NB4 (cell line): Measurements from ENCODE around the gene SS18L1.

Experiments
- DNase-seq: peaks from one replicate; pipeline ENCODE4 v3.0.0; 2010; ENCODE audit warnings: low read depth
- H3K4me3 ChIP-seq: one replicate; pipeline ENCODE4 v1.5.1; 2011; ENCODE audit warnings: mild to moderate bottlenecking, low read depth, low read length, moderate library complexity
- MYC ChIP-seq: IDR thresholded peaks from 2 replicates; pipeline ENCODE4 v1.6.1; 2011; ENCODE audit warnings: low read depth, low read length
- POLR2A ChIP-seq: IDR thresholded peaks from 2 replicates; pipeline ENCODE4 v1.6.1; 2011; ENCODE audit warnings: mild to moderate bottlenecking; ENCODE audit not compliant: insufficient read length; ENCODE audit errors: extremely low read depth
- TF ChIP-seq, protein P1 (sequence below): IDR thresholded peaks from one replicate; pipeline ENCODE4 v1.5.1; 2012; ENCODE audit warnings: low read depth, low read length
- TF ChIP-seq, protein P2 (sequence below): IDR thresholded peaks from 2 replicates; pipeline ENCODE4 v1.6.1; 2011; ENCODE audit warnings: low read depth, low read length

The SS18L1 gene

DNA sequence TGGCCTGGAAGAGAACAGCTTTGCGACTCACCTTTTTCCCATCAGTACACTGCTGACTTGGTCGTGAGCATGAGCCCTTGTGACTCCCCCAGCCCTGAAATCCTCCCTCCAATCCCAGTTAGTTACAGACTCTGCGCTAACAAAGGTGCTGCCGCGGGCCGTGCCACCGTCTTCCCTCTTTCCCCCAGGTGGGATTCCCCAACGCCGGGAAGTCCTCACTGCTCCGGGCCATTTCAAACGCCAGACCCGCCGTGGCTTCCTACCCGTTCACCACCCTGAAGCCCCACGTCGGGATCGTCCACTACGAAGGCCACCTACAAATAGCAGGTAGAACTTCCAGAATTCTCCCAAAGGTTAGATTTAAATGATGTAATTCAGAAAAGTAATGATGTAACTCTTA is 55.4 kb downstream of the SS18L1 start:
- H3K4me3 ChIP-seq = no peak overlapping the region
- TF ChIP-seq POLR2A (no peak), MYC (no peak)
- TF ChIP-seq, protein P1, sequence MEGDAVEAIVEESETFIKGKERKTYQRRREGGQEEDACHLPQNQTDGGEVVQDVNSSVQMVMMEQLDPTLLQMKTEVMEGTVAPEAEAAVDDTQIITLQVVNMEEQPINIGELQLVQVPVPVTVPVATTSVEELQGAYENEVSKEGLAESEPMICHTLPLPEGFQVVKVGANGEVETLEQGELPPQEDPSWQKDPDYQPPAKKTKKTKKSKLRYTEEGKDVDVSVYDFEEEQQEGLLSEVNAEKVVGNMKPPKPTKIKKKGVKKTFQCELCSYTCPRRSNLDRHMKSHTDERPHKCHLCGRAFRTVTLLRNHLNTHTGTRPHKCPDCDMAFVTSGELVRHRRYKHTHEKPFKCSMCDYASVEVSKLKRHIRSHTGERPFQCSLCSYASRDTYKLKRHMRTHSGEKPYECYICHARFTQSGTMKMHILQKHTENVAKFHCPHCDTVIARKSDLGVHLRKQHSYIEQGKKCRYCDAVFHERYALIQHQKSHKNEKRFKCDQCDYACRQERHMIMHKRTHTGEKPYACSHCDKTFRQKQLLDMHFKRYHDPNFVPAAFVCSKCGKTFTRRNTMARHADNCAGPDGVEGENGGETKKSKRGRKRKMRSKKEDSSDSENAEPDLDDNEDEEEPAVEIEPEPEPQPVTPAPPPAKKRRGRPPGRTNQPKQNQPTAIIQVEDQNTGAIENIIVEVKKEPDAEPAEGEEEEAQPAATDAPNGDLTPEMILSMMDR = no peak
- TF ChIP-seq, protein P2, sequence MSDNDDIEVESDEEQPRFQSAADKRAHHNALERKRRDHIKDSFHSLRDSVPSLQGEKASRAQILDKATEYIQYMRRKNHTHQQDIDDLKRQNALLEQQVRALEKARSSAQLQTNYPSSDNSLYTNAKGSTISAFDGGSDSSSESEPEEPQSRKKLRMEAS = no peak
- DNase-seq = no peak

DNA sequence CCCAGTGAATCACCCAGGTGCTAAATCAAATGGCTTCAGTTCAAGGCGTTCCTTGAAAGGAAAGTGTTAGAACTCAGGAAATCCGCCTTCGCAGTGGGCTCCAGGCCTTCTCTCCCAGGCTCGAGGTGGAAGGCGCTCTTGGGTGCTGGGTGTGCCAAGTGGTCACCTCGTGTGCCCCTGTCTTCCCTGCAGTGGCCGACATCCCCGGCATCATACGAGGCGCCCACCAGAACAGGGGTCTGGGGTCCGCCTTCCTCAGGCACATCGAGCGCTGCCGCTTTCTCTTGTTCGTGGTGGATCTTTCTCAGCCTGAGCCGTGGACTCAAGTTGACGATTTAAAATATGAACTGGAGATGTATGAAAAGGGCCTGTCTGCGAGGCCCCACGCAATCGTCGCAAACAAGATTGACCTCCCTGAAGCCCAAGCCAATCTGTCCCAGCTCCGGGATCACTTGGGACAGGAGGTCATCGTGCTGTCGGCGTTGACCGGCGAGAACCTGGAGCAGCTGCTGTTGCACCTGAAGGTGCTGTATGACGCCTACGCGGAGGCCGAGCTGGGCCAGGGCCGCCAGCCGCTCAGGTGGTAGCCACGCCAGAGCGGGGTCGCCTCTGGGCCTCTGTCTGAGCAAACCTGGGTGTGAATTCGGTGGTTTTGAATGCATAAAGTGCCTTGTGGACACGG is 57.1 kb downstream of the SS18L1 start:
- DNase-seq = no peak
- H3K4me3 ChIP-seq = no peak overlapping the region
- TF ChIP-seq, protein P1 = no peak
- TF ChIP-seq MYC = no peak
- TF ChIP-seq, protein P2 = no peak
- no peak for TF ChIP-seq POLR2A

DNA sequence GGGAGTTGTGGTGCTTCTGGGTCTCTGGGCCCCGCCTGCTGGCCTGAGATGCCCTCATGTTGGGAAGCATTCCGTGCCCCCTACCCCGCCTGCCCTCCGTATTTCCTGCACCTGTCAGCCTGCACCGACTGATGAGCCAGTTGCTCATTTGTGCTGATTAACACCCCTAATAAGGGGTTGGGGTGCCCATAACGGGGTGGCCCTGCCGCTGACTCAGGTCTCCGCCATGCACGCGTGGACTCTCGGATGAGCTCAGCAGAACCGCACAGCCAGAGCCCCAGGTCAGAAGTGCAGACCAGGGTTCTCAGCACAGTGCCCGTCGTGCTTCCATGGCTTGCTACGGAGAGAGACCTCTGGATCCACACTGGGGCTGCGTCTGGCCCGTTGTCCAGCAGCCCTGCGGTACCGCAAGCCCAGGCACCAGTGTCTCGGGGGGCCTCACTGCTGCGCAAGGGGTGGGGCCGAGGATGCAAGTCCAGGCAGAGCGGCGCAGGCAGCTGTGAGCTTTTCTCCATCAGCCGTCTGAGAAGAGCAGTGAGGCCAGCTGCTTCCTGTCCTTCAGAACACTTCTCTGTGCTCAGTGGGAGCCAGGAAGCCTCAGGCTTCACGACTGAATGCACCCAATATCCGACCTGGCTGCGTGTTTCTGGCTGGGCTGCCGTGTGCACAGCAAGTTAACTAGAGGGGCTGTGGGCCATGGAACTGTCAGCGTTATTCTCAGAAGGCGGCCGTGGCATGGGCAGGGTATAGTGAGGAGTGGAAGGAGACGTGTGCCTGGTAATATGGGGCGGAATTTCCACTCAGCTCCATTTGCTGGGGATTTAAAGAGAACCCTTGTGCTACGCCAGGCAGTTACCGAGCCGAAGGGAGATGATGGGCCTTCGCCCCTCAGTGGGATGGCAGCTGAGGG is 57.9 kb downstream of the SS18L1 start:
- no peak for DNase-seq
- no peak overlapping the region for H3K4me3 ChIP-seq
- TF ChIP-seq, protein P1 = no peak
- TF ChIP-seq POLR2A = no peak
- no peak for TF ChIP-seq MYC
- TF ChIP-seq, protein P2 = no peak

DNA sequence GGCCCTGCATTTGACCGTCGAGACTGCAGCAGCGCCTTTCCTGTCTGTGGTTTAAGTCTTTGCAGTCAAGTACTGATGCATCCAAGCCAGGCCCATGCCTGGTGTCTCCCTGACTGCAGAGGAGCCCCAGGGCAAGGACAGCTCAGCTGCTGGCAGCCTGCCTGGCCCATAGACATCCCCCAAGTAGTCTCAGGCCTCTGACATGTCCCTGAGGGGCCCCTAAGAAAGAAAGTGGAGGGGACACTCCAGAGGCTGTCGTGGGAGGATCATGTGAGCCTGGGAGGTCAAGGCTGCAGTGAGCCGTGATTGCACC is 58.5 kb downstream of the SS18L1 start:
- no peak overlapping the region for H3K4me3 ChIP-seq
- DNase-seq = no peak
- TF ChIP-seq, protein P2 = no peak
- TF ChIP-seq, protein P1 = no peak
- TF ChIP-seq MYC (no peak), POLR2A (no peak)

DNA sequence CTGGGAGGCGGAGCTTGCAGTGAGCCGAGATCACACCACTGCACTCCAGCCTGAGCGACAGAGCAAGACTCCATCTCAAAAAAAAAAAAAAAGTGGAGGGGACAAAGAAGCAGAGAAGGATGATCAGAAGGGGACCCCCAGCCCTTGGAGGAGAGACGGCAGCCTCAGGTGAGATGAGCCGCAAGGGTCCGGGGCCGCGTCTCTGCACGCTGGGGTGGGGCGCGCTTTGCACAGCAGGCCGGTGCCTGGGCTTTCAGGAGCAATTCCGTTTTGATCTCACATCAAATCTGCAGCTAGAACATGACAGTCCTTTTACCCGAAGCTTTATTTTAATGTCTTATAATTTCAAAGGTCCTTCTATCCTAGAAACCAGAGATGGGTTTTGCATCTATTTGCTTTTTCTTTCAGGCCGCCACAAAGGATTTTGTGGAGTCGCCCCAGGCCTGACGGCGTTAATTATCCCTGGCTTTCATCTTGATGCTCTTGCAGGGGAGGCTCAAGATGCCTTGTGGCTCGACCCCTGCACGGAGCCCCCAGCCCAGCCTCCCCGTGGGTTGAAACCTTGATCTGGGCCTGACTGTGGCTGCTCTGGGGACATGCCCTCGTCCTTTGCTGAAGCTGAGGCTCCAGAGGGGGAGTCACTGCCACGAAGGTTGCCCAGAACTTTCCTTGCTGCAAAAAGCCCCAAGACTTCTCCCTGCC is 59.3 kb downstream of the SS18L1 start:
- H3K4me3 ChIP-seq = no peak overlapping the region
- TF ChIP-seq, protein P2 = no peak
- no peak for TF ChIP-seq MYC
- TF ChIP-seq, protein P1 = no peak
- no peak for TF ChIP-seq POLR2A
- no peak for DNase-seq
